GM19238 (cell line): Measurements from ENCODE around the gene DPH5.
"Not testable (repeated sequence)": the region's sequence is repeated elsewhere in the genome, so short reads cannot be mapped to it uniquely, and the experiment has no call there.

Experiments used
- DNase-seq: peaks from one replicate; pipeline ENCODE4 v3.0.0; 2011; ENCODE audit warnings: low spot score; ENCODE audit not compliant: insufficient read length

Gene DPH5

DNA sequence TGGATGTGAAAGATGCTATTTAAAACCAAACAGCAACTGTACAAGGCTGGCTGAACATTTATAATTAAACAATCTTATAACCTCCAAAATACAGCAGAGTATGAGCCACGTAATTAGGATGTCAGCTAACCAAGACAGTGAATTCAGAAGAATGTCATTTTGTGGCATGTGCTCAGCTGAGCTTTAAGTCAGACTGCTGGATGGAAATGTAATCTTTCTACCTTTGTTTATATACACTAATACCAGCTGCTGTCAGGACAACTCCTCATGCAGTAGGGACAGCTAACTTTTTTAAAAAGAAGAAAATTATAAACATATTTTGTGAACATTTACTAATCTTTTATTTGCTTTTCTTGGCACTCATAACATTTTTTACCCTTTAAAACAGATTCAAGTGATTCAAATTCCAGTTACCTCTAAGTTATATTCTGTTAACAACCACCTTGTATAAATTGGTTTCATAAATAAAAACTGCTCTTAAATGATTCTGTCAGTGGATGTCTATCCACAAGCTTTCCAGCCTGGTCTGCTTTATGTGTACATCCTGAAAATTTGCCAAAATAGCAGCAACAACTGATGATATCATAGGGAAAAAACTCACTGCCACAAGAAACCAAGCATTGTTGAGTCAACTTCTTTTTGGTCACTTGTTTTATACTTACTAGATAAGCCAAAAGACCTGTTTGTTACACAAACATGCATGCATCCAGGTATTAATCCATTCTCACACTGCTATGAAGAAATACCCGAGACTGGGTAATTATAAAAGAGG, 36.1 kb downstream of the DPH5 start:
- DNase-seq, result no peak

- no peak for DNase-seq
Observed at GRCh38 chr1:100988121-100988520, 37.5 kb downstream of the DPH5 start.

DNA sequence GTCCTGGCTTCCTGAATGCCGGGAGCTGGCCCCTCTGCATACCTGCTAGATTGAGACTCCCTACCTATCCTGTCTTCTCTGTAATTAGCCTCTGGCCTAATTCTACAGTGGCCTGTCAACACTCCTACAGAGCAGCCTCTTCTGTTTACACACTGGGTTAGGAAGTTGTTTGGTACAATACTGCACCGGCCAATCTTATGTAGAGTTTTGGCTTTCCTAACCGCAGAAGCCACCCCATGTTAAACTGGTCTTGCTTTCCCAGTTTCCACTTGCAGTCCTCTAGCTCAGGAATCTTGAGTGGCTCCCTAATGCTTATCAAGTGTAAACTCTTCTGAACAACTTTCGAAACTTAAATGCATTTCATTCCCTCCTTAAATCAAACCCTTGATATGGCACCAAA, 42.8 kb downstream of the DPH5 start:
- DNase-seq, result no peak

DNA sequence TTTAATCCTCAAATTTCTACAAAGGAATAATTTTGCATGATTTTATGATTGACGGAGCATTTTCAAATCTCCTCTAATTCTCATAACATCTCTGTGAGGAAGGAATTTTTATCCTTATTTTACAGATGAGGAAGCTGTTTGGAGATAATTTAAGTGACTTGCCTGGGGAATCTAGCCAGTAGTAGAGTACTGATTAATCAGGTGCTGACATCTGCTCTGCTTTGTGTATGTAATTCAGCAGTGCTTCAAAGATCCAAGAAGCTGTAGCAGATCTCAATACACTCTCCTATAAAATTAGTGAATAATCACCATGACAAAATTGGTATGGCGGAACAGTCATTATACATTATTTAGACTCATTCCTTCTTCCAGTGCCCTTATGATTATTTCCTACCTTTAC, 46.0 kb downstream of the DPH5 start:
- no peak for DNase-seq

DNA sequence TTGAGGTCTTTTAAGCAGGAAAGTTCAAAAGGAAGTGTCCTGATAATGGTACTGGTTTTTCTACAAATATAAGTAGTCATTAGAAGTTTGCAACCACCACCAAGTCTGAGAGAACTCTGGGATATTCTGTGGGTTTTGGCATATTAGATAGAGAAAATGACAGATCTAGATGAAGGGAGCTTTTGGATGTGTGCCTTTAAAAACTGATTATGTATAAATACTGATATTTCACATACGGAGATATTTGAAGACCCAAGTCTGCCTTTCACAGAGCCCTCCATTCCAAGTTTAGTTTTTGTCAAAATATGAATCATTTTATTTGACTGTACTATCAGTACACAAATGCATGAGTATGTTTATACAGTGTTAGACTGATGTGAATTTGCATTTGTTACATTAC, 48.6 kb downstream of the DPH5 start:
- DNase-seq, result no peak

DNA sequence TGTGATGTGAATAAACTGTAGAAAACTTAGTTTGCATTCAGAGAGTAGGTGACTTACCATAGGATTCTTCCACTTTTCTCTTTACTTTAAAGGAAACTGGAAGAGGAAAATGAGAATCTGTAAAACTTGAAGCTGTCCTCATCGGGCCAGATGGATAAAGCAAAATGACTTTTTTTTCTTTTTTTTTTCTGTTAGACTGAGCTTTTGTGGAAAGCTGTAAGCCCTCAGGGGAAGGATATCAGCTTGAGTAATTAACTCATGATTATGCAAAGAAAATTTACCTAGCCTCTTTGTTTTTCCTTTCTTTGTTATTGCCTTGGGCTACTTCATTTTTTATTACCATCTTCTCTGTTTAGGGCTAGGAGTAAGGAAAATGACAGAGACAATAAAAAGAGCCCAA, 53.4 kb downstream of the DPH5 start:
- DNase-seq, result no peak

DNA sequence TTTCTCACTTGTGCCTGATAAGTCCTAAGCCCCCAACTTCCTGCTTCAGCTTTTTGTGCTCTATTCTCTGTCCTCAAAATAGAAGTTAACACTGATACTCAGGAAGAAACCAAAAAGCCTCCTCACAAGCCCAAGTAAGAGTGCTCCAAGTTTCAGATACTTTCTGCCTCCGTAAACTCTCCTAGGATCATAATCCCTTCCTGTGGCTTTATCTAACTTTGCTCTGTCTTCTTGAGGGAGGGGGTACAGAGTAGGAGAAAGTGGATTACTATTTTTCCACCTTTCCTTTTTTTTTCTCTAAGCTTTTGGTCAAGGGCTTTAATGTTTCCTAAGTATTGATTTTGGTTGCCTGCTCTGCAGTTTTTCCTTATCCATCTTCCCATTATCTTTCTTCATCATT, 54.6 kb downstream of the DPH5 start:
- DNase-seq, result no peak

GRCh38 chr1:100969327-100969726, 56.3 kb downstream of the DPH5 start:
- no peak for DNase-seq

DNA sequence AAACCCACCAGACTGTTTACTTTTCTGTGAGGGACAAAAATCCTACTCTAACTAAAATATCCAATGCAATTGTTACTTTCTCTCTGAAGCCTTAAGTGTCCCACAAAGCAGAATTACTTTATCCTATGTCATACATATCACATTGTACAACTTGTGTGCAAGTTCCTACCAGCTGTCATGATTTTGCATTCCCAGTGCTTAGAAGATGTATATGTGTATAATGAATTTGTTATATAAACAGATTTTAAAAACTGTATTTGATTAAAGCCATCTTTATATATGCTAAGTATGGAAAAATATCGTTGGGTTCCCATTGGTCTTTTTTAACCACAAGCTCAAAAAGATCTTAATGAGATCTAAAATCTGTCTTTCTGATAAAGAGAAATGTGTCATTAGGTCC, 57.0 kb downstream of the DPH5 start:
- no peak for DNase-seq

GRCh38 chr1:100960098-100960497, 65.5 kb downstream of the DPH5 start:
- DNase-seq, result no peak

DNA sequence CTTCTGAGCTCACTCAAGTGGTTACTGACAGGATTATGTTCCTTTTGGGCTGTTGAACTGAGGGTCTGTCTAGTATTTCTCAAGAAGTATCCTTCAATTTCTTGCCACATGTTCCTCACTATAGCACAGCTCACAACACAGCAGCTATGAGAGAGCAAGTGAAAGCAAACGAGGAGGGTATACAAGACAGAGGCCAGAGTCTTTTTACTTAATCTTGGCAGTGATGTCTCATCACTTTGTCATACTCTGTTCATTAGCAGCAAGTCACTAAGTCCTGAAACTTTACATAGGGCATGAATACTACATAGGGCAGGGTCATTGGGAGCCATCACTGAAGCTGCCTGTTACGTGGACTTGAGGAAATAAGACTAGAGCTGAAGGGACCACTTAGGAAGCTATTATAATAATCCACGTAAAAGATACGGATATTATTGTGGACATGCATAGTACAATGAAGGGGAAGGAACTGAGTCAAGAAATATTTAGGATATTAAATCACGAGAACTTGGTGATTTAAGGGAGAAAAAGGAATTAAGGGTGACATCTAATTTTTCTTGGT, 66.0 kb downstream of the DPH5 start:
- no peak for DNase-seq

DNA sequence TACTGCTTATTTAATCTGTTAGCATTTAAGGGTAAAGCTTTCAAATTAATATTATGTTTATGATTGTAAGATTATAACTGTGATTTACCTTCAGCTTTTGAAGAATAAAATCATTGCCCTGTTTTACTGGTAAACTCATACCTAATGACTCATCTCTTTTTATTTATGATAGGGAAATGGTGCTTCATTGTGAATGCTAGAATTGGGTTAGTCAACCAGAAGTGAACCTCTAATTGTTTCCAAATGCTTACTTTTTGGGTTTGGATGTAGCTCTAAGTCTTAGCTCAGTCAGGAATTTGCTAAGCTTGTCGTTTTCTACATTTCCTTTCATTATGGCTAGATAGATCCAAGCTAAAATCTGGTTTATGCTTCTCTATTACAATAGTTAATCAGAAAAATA, 70.3 kb downstream of the DPH5 start:
- no peak for DNase-seq

GRCh38 chr1:100953960-100954730, 71.4 kb downstream of the DPH5 start:
- DNase-seq, result no peak

DNA sequence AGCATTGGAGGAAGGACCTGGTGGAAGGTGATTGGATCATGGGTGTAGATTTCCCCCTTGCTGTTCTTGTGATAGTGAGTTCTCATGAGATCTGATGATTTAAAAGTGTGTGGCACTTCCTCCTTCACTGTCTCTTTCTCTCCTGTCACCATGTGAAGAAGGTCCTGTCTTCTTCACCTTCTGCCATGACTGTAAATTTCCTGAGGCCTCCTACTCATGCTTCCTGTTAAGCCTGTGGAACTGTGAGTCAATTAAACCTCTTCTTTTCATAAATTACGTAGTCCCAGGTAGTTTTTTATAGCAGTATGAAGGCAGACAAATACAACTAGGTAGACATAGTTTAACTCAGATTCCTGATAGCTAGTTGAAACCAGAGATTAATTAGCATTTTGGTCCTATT, 72.6 kb downstream of the DPH5 start:
- DNase-seq, result not testable (repeated sequence)

- no peak for DNase-seq
Observed at GRCh38 chr1:100952104-100952745, 73.4 kb downstream of the DPH5 start.

DNA sequence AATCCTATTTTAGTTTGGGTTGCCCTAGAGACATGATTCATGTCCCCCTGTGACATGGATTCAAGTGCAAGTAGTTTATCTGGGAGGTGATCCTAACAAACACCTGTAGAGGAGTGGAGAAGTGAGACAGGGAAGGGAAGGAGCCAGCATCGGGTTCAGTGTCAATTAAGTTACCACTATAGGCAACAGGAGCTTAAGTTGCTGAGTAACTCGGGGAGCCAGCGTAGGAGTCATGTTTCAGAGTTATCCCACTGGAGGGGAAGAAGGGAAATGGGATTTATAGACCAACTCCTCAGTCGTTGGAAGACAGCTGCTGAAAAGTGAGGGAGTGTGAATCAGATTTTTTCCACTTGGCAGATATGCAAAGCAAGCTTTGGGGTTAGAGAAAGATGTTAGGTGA, 74.8 kb downstream of the DPH5 start:
- DNase-seq, result no peak

DNA sequence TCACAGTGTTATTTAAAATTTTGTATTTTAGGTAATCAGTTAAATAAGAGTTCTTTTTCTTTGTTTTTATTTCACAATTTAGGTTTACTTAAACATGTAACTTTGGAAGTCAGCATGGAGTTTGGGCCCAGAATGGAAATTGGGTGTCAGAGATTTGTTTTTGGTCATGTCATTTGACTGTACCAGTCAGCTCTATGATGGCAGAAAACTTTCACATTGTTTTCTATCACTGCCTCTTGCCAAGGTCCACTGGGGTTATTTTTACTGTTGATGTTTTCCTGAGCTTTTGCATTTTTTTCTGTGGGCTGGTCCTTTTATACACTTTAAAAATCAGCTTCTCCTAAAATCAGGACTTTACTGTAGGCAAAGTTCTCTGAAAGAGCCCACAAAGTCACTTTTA, 75.2 kb downstream of the DPH5 start:
- no peak for DNase-seq

DNA sequence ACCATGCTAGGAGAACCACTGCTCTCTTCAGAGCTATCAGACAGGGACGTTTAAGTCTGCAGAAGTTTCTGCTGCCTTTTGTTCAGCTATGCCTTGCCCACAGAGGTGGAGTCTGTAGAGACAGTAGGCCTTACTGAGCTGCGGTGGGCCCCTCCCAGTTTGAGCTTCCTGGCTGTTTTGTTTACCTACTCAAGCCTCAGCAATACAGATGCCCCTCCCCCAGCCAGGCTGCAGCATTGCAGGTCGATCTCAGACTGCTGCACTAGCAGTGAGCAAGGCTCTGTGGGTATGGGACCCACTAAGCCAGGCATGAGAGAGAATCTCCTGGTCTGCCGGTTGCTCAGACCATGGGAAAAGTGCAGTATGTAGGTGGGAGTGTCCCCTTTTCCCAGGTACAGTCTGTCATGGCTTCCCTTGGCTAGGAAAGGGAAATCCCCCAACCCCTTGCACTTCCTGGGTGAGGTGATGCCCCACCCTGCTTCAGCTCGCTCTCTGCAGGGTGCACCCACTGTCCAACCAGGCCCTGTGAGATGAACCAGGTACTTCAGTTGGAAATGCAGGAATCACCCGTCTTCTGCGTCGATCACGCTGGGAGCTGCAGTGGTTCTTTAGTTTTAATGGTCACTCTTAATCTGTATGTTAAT, 75.9 kb downstream of the DPH5 start:
- peak; percentile 2 for DNase-seq

DNA sequence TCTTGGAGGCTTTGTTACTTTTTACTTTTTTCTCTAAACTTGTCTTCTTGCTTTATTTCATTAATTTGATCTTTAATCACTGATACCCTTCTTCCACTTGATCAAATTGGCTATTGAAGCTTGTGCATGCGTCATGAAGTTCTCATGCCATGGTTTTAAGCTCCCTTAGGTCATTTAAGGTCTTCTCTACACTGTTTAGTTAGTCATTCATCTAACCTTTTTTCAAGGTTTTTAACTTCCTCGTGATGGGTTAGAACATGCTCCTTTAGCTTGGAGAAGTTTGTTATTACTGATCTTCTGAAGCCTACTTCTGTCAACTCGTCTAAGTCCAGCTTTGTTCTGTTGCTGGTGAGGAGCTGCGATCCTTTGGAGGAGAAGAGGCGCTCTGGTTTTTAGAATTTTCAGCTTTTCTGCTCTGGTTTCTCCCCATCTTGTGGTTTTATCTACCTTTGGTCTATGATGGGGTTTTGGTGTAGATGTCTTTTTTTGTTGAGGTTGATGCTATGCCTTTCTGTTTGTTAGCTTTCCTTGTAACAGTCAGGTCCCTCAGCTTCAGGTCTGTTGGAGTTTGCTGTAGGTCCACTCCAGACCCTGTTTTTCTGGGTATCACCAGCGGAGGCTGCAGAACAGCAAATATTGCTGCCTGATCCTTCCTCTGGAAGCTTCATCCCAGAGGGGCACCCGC, 76.7 kb downstream of the DPH5 start:
- not testable (repeated sequence) for DNase-seq

DNA sequence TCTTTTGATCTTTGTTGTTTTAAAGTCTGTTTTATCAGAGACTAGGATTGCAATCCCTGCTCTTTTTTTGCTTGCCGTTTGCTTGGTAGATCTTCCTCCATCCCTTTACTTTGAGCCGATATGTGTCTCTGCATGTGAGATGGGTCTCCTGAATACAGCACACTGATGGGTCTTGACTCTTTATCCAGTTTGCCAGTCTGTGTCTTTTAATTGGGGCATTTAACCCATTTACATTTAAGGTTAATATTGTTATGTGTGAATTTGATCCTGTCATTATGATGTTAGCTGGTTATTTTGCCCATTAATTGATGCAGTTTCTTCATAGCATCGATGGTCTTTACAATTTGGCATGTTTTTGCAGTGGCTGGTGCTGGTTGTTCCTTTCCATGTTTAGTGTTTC, 77.8 kb downstream of the DPH5 start:
- DNase-seq, result not testable (repeated sequence)

GRCh38 chr1:100946064-100946463, 79.5 kb downstream of the DPH5 start:
- DNase-seq, result not testable (repeated sequence)
